Measurements from ENCODE around the gene TLL2.
"Not testable (repeated sequence)": the region's sequence is repeated elsewhere in the genome, so short reads cannot be mapped to it uniquely, and the experiment has no call there.

TLL2 gene

DNA sequence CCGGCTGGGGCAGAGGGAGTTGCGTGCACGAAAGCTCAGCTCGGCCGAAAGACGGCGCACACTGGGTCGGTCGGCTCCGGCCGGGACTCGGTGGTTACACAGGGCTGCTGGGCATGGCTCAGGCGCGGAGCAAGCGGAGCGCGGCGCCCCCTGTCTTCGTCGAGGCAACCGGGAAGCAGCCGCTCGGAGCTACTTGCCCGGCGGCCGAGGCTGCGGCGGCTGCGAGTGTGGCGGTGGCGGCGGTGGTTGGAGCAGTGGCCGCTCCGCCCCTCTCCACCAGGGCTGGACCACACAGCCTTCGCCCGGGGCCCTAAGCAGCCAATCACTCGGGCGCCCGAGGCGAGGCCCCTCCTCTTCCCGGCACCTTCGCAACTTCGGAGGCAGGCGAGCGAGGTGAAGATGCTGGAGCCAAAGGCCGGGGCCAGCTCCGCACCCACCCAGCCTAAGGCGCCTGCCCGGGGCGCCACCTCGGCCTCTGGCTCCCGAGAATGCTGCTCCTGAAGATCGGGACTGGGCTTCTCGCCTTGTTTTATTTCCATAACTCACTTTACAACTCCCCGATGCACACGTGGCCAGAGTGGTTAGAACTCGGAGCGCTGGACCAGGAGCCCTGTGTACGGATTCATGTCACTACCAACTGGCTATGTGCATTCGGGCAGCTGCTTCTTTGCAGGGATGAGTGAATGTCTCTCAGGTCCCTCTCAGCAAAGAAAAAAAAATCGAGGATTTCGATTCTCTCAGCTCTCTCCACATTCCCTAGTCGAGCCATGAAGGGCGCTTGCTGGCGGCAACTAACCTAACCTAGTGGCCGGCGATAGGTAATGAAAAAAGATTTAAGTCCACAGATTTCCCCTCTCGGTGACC, at the start of gene TLL2:
TSS of gene TLL2 (minus strand) at position 229 of the 864 bp plus-strand sequence. CDS start 241 bp downstream, outside the sequence.
- DNase-seq (ENCODE audit: low read depth) = peak; percentile 16

DNA sequence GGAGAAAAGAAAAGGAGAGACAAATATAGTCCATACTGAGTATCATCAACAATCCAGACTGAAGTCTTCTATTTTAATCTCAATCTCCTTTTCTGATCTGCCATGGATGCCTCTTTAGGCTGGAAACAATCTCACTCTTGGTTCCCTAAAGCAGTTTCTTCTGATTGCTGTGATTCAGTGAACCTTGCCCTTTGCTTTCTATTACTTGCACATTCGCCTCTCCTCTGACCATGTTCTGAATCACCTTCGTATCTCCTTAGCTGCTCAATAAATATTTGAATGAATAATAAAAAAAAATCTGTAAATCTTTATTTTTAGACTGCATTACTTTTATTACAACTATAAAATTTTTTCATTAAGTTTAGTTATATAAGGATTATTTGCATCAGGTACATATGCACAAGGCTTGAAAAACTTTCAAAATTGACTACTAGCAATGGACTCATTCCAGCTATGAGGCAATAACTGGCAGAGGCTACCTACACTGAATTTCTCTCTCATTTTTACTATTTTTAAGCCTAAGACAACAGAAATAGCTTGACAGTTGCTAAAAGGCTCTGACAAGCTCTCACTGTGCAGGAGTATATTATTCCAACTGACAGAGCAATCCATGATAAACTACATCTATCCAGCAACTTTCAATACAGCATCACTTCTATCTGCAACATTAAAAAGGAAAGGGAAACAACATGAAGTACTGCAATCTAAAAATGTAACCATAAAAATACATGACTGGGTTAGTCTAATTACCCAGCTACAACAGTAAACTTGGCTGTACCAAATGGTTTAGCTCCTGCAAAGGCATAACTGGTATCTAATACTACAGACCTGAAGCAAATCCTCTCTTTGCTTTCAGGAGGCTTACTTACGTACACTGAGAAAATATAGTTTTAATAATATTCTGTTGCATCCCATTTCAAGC, 47.5 kb upstream of the TLL2 start:
- DNase-seq (ENCODE audit: low read depth) = no peak

DNA sequence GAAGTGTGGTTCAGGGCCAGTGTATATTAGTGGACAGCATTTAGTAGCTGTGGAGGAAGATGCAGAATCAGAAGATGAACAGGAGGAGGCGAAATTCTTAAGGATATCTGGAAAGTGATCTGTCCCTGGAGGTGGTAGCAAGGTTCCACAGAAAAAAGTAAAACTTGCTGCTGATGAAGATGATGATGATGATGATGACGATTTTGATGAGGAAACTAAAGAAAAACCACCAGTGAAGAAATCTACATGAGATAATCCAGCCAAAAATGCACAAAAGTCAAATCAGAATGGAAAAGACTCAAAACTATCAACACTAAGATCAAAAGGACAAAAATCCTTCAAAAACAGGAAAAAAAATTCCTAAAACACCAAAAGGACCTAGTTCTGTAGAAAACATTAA, 46.8 kb upstream of the TLL2 start:
- DNase-seq (ENCODE audit: low read depth) = no peak

DNA sequence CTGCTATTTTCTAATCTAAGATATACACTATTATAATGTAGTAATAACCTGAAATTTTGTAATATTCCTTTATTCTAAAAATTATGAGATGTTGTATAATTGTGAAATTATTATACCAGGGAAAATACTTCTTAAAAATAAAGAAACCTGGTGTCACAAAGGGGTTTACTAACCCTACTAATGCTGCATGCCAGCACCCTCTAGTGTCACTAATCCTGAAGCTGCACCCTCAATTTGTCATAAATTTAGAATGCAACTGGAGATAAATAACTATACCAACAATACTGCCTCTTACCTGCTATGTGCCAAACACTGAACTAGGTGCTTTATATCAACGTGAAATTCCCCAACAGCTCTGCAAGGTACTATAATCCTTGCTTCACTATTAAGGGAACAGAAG, 42.3 kb upstream of the TLL2 start:
- no peak for DNase-seq (ENCODE audit: low read depth)

DNA sequence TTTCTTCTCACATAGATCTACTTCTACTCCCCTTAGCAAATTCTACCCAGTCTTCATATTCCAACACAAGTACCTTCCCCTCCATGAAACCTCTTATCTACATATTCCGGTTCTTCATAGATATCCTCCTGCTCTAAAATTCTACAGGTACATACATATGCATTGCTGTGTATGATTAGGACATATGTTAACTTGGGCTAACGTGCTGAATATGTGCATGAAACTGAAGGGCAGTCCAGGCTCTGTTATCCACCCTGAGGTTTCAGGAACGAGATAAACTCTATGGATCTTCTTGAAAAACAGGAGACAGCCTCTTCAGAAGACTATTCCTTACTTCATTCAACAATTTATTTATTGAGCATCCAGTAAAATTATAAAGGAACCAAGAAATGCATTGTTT, 41.6 kb upstream of the TLL2 start:
- DNase-seq (ENCODE audit: low read depth) = no peak

DNA sequence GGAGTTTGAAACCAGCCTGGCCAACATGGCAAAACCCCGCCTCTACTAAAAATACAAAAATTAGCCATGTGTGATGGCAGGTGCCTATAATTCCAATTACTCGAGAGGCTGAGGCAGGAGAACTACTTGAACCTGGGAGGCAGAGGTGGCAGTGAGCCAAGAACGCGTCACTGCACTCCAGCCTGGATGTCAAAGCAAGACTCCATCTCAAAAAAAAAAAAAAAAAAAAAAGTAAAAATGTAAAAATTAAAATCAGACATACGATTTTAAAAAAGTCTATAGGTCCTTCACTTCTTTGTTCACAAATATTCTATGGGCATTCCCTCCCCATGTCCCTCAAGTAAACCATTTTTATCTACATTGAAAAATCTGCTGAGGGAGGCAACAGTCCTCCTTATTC, 34.9 kb upstream of the TLL2 start:
- no peak for DNase-seq (ENCODE audit: low read depth)

DNA sequence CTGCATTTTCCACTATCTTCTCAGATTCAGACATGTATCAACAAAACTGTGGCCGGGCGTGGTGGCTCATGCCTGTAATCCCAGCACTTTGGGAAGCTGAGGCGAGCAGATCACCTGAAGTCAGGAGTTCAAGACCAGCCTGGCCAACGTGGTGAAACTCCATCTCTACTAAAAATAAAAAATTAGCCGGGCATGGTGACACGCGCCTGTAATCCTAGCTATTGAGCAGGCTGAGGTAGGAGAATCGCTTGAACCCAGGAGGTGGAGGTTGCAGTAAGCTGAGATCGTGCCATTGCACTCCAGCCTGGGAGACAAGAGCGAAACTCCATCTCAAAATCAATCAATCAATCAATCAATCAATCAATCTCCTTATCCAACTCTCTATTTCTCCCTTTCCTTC, 31.8 kb upstream of the TLL2 start:
- DNase-seq (ENCODE audit: low read depth) = not testable (repeated sequence)

DNA sequence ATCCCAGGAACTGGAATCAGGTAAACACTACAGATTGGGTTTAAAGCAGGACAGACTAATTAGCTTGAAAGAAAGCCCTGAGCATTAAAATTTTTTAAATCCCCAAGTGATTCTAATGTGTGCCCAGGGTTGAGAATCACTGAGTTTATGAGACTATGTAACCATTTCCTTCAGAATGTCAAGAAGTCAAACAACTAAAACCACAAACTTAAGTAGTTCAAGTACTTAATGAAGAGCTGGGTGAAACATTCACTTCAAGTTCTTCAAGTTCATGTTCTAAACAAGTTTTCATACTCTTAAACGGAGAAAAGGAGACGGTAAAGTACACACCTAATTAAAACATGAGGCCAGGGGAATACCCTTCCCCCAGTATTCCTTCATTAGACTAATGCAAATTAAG, 28.2 kb upstream of the TLL2 start:
- no peak for DNase-seq (ENCODE audit: low read depth)

DNA sequence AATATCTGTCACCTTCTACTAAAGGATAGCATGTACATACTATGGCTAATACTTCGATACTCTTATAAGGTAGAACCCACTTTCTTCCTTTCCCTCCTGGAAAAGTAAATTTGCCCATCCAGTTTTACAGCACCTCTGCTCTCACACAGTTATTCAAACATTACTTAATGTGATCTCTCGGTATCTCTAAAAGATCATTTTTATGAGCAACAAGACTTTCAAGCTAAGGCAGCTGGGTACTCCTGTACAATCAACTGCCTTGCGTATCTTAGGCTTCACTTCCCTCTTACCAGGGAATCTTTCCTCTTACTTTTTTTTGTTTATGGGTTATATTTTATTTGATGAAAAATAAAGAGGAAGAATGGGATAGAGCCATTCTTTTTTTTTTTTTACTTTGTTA, 26.5 kb upstream of the TLL2 start:
- DNase-seq (ENCODE audit: low read depth) = no peak

DNA sequence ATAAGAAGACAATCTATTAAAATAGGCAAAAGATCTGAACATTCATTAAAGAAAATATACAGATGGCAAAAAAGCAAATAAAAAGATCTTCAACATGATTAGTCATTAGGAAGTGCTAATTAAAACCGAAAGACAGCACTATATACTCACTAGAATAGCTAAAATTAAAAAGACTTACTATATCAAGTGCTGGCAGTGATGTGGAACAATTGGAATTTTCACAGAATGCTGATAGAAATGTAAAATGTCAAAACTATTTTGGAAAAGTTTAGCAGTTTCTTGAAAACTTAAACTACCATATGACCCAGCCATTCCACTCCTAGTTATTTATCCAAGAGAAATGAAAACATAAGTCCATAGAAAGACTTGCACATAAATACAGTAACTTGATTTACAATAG, 25.0 kb upstream of the TLL2 start:
- no peak for DNase-seq (ENCODE audit: low read depth)

DNA sequence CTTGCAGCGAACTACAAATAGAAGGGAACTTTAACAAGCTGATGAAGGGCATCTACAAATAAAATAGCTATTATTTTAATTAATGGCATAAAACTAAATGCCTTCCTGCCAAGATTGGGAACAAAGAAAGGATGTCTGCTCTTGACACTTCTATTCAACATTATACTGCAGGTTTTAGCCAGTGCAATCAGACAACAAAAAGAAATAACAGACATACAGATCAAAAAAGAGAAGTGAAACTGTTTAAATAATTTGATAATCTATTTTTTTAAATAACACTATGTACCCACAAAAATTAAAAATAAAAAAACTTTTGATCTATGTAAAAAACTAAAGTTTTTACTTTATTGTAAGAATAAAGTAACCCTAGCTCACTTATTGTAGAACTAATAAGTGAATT, 22.4 kb upstream of the TLL2 start:
- no peak for DNase-seq (ENCODE audit: low read depth)

DNA sequence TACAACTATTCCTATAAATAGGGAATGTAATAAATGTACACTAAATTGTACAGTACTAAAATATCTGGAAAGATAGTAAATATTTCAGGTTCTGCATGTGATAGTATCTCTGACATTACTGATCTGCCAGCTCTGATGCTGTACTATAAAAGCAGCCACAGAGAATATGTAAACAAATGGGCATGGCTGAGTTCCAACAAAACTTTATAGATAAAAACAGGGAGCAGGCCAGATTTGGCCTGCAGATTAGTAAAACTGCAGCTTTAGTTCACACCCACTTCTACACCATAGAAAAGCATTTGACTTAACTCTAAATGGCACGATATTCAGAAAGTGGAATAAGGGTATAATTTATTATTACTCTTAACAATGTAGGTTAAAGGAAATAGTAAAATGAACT, 18.8 kb upstream of the TLL2 start:
- no peak for DNase-seq (ENCODE audit: low read depth)

DNA sequence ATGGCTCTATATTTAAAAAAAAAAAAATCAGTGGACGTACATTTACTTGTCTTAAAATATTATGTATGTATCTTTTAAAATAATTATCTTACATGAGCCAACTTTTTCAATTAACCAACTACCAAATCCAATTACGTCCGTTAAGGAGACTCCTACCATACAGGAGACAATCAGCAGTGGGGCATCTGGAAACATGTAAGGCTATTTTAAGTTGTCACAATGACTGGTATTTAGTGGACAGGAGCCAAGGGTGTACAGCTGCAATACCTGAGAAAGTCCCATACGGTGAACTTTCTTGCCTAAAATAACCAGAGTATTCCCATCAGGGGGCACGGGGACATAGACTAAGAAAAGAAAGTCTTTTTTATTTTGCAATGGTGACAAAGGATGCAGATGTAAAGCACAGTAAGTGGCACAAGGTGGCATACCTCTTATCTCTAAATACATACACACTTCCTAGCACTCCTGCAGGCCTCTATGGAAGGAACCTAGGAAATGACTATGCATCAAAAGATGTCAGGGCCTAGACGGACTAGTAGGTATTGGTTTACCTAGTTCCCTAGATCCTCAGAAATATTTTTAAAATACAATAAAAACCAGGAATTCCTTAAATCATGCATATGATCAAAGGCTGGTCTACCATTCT, 16.0 kb upstream of the TLL2 start:
- DNase-seq (ENCODE audit: low read depth) = no peak

DNA sequence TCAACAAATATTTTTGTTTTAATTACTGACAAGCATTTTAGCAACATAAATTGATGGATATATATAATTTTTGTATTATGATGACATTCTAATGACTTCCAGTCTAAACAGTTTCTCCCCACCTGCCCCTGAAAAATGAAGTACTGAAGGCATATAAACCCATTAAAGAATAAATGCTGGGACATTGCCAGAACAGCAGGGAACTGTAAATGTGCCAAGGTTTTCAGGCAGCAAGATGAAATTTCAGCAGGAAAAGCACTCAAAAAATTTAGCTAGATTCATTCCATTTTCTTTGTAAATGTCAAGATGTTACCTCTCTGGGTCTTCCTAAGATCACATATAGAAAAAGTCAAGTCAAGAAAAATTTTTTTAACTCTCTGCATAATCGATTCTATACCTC, 11.0 kb upstream of the TLL2 start:
- DNase-seq (ENCODE audit: low read depth) = no peak

DNA sequence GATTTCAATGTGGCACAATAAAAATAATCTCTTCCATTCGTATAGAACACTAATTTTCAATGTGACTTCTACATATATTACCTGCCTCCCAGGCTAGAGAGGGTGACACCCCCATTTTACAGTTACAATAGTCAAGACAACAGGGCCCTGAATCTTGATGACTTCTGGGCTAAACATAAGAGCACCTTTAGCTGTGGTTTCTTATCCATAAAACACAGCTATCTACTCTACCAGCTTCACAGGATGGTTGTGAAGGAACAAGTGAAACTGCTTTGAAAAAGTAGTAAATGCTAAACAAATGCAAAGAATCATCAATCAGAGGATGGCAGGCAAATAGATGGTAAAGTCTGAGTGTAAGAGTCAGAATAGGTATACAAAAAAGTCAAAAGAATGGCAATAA, 3.6 kb upstream of the TLL2 start:
- no peak for DNase-seq (ENCODE audit: low read depth)

DNA sequence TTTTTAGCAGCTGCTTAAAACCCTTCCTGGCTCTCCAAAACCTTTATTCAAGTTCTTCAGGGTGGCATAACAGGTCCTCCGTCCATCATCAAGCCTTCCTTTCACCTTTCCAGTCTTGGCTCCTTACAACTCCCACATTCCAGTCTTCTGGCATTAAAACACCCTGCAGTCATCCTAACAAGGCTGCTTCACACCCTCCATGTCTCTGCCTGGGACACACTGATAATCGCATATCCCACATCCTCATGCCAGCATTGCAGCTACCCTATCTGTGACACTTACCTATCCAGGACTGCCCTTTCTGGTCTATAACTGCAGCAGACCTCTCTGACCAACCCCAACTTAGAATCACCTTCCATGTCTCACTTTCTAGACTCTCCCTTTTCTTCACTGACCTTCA, 2.6 kb upstream of the TLL2 start:
- no peak for DNase-seq (ENCODE audit: low read depth)

DNA sequence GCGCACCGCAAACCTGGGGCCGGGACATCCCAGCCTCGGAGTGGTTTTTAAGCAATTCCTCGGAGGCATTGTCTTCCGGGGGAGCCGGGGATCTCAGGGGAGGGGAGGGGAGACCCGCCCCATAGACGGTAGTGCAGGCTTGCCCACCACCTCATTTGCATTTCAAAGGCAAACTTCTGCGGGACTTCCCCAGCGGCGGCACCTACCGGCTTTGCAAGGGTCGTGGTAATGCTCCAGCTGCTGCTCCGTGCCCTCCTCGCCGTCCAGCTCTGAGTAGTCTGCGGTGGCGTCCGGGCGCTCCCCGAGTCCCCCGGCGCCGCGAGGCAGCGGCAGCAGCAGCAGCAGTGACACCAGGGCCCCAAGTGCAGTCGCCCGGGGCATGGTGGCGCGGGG, 425 bp downstream of the TLL2 start:
- DNase-seq (ENCODE audit: low read depth) = peak; percentile 16

DNA sequence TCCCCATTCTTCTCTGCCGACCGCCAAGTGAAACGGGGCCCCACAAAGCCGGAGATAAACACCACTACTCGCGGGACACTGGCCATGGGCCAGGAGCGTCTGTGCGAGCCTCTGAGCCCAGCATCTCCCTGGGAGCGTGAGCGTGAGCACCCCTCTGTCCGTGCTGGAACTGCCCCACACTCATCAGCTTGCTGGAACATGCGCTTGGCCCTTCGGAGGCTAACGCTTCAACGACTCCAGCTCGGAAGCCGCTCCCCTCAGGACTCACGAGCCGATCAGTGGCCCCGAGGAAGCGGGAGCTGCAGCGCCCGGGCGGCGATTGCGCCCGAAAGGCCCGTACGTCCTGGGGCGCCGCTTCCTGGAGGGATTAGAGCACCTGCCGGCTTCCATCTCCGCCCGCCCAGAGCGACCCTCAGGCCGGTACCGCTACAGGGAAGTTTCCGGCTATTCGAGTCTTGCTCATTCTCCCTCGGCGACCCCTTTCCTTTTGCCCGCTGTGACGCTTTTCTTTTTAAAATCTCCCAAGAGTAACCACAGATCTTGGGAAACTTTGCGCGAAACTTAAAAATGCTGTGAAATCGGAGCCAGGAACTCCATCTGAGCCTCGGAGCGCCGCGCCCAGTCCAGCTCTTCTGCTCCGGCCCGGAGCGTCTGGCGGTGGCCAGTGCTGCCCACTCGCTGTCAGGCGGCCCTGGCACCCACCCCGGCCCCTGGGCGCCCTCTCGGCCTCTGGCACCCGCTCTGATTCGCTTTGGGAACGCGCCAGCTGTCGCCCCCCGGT, 1.0 kb downstream of the TLL2 start:
- DNase-seq (ENCODE audit: low read depth) = no peak

DNA sequence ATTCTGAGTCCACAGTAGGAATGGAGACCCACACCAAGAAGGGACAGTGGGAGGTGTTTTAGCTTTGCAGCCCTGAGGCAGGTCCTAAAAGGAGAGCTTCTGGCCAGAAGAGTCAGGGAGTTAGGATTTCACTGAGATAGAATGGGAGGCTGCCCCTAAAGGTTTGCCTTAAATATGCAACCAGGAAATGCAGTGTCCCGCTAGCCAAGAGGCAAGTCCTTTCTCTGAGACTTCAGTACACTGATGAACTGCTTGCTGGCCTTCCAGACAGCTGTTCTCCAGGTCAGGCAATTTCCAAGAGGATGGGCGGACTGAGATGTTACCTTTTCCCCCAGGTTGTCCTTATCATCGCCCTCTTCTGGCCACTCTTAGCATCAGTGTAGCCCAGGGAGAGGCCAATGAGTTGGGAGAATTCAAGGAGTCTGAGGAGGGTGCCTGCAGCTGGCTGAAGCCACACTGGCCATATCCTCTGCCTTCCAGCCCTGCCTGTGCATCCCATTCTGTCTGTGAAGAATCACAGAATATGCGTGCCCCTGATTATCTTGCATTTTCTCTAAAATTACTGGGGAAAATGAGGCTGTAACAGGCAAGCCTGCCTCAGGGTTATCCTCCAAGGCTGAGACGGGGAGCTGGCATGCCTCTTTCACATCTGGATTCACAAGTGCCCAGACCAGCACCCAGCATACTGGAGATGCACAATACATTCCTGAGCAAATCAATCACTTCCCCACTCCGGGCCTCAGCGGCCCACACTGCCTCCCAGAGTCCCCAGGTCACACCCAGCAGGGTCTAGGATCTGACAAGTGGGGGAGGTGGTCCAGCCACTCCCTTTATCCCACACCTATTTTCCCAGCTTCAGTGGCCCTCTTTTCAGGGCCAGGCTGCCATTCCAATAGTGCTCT, 2.4 kb downstream of the TLL2 start:
- no peak for DNase-seq (ENCODE audit: low read depth)

DNA sequence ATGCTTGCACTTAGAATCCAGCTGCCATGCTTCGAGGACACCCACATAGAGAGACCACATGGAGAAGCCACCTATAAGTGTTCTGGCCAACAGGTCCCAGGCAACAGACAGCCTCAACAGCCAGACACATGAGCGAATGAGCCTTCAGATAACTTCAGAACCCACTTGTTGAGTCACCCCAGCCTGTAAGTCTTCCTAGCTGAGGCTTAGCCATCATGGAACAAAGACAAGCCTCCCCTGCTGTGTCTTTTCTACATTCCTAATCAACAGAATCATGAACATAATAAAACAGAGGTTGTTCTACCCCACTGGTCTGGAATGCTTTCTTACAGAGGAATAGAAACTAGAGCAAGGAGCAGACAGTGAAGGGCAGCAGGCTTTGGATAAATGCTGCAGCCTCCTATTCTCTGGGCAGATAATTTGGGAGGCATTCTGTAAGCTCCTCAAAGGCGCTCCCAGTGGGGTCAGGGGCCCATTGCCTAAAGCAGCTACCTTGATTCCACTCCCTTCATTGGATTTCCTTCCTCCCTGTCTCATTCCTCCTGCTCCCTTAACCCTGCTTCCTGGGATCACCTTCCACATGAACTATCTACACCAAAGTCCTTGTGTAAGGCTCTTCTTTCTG, 4.6 kb downstream of the TLL2 start:
- no peak for DNase-seq (ENCODE audit: low read depth)

Data from stimulated activated CD8-positive, alpha-beta memory T cell treated with anti-CD3 and anti-CD28 coated beads, Interleukin-15, amount 100 ng/mL, for 24 hours (primary cell).